ENCODE data around the gene PDE9A.
A peak's percentile ranks its signal among the peaks of the same experiment; 100 is the strongest.

Gene PDE9A

GRCh38 chr21:42644223-42645208 lies 8.9 kb upstream of the PDE9A start:
- Histone ChIP-seq H3K9ac (ENCODE audit: low read depth, low read length) (no peak overlapping the region), H3K4me1 (ENCODE audit: insufficient read depth, low read length) (peaks cover 11% of the 10 kb centered on the region; the same call in 1 of the 2 replicates), H3K9me3 (ENCODE audit: control insufficient read depth, insufficient read depth, low read length) (no peaks in the 10 kb centered on the region), H3K36me3 (ENCODE audit: insufficient read depth, low read length) (no peaks in the 10 kb centered on the region)

GRCh38 chr21:42645211-42646075 lies 8.0 kb upstream of the PDE9A start:
- peaks cover 10% of the 10 kb centered on the region; the same call in 1 of the 2 replicates for H3K4me1 ChIP-seq (ENCODE audit: insufficient read depth, low read length)
- no peaks in the 10 kb centered on the region for H3K36me3 ChIP-seq (ENCODE audit: insufficient read depth, low read length)
- H3K9ac ChIP-seq (ENCODE audit: low read depth, low read length), result no peak overlapping the region
- no peaks in the 10 kb centered on the region for H3K9me3 ChIP-seq (ENCODE audit: control insufficient read depth, insufficient read depth, low read length)

- H3K9ac ChIP-seq (ENCODE audit: low read depth, low read length), result no peak overlapping the region
- H3K9me3 ChIP-seq (ENCODE audit: control insufficient read depth, insufficient read depth, low read length), result no peaks in the 10 kb centered on the region
- no peaks in the 10 kb centered on the region for H3K36me3 ChIP-seq (ENCODE audit: insufficient read depth, low read length)
- peaks cover 4% of the 10 kb centered on the region; the same call in 1 of the 2 replicates for H3K4me1 ChIP-seq (ENCODE audit: insufficient read depth, low read length)
These were observed 7.2 kb upstream of the PDE9A start for GRCh38 chr21:42646076-42646825.

GRCh38 chr21:42646836-42647235 lies 6.6 kb upstream of the PDE9A start:
- H3K36me3 ChIP-seq (ENCODE audit: insufficient read depth, low read length), result no peaks in the 10 kb centered on the region

GRCh38 chr21:42648606-42649005 lies 4.8 kb upstream of the PDE9A start:
- Histone ChIP-seq H3K9me3 (ENCODE audit: control insufficient read depth, insufficient read depth, low read length) (no peaks in the 10 kb centered on the region), H3K4me1 (ENCODE audit: insufficient read depth, low read length) (no peaks in the 10 kb centered on the region; the same call in 1 of the 2 replicates), H3K9ac (ENCODE audit: low read depth, low read length) (no peak overlapping the region), H3K36me3 (ENCODE audit: insufficient read depth, low read length) (no peaks in the 10 kb centered on the region)

More at GRCh38 chr21:42646836-42647235, 6.6 kb upstream of the PDE9A start:
- no peak overlapping the region for H3K9ac ChIP-seq (ENCODE audit: low read depth, low read length)
- H3K4me1 ChIP-seq (ENCODE audit: insufficient read depth, low read length), result no peaks in the 10 kb centered on the region; the same call in 1 of the 2 replicates
- no peaks in the 10 kb centered on the region for H3K9me3 ChIP-seq (ENCODE audit: control insufficient read depth, insufficient read depth, low read length)

- Histone ChIP-seq H3K9me3 (ENCODE audit: control insufficient read depth, insufficient read depth, low read length) (no peaks in the 10 kb centered on the region), H3K4me1 (ENCODE audit: insufficient read depth, low read length) (no peaks in the 10 kb centered on the region; the same call in 1 of the 2 replicates), H3K9ac (ENCODE audit: low read depth, low read length) (no peak overlapping the region), H3K36me3 (ENCODE audit: insufficient read depth, low read length) (no peaks in the 10 kb centered on the region)
These were observed 4.0 kb upstream of the PDE9A start for GRCh38 chr21:42649122-42650032.

GRCh38 chr21:42650033-42650370 lies 3.4 kb upstream of the PDE9A start:
- peaks cover 4% of the 10 kb centered on the region for H3K4me1 ChIP-seq (ENCODE audit: insufficient read depth, low read length)
- H3K36me3 ChIP-seq (ENCODE audit: insufficient read depth, low read length), result no peaks in the 10 kb centered on the region
- H3K9ac ChIP-seq (ENCODE audit: low read depth, low read length), result no peak overlapping the region
- no peaks in the 10 kb centered on the region for H3K9me3 ChIP-seq (ENCODE audit: control insufficient read depth, insufficient read depth, low read length)

- Histone ChIP-seq H3K36me3 (ENCODE audit: insufficient read depth, low read length) (no peaks in the 10 kb centered on the region), H3K4me1 (ENCODE audit: insufficient read depth, low read length) (peaks cover 11% of the 10 kb centered on the region), H3K9me3 (ENCODE audit: control insufficient read depth, insufficient read depth, low read length) (no peaks in the 10 kb centered on the region), H3K9ac (ENCODE audit: low read depth, low read length) (no peak overlapping the region)
These were observed 2.7 kb upstream of the PDE9A start for GRCh38 chr21:42650441-42651421.

- Histone ChIP-seq H3K4me1 (ENCODE audit: insufficient read depth, low read length) (peaks cover 16% of the 10 kb centered on the region), H3K9me3 (ENCODE audit: control insufficient read depth, insufficient read depth, low read length) (no peaks in the 10 kb centered on the region), H3K36me3 (ENCODE audit: insufficient read depth, low read length) (no peaks in the 10 kb centered on the region), H3K9ac (ENCODE audit: low read depth, low read length) (no peak overlapping the region)
These were observed 1.7 kb upstream of the PDE9A start for GRCh38 chr21:42651515-42652401.

GRCh38 chr21:42652527-42653230 lies 742 bp upstream of the PDE9A start:
- Histone ChIP-seq H3K9ac (ENCODE audit: low read depth, low read length) (peak overlapping the region; percentile 72), H3K9me3 (ENCODE audit: control insufficient read depth, insufficient read depth, low read length) (no peaks in the 10 kb centered on the region), H3K4me1 (ENCODE audit: insufficient read depth, low read length) (peaks cover 16% of the 10 kb centered on the region), H3K36me3 (ENCODE audit: insufficient read depth, low read length) (no peaks in the 10 kb centered on the region)

- peaks cover 16% of the 10 kb centered on the region for H3K4me1 ChIP-seq (ENCODE audit: insufficient read depth, low read length)
- H3K9ac ChIP-seq (ENCODE audit: low read depth, low read length), result peak overlapping the region; percentile 74
- no peaks in the 10 kb centered on the region for H3K9me3 ChIP-seq (ENCODE audit: control insufficient read depth, insufficient read depth, low read length)
- H3K36me3 ChIP-seq (ENCODE audit: insufficient read depth, low read length), result no peaks in the 10 kb centered on the region
These were observed 925 bp downstream of the PDE9A start for GRCh38 chr21:42654179-42654912.

All from ES-I3 (cell line).